WERI-Rb-1 (cell line): ENCODE results near the gene RNF207.
A peak's percentile ranks its signal among the peaks of the same experiment; 100 is the strongest.

ENCODE experiments used
- DNase-seq: peaks from one replicate; pipeline ENCODE4 v3.0.0-alpha.2; 2020
- H3K27ac ChIP-seq: fragments of 250-450 bp; sonication (Bioruptor Pico); 2 replicates; pipeline ENCODE4 v1.5.1; 2020; ENCODE audit warnings: mild to moderate bottlenecking, moderate library complexity
- H3K27me3 ChIP-seq: fragments of 250-450 bp; sonication (Bioruptor Pico); 2 replicates; pipeline ENCODE4 v1.5.1; 2021; ENCODE audit warnings: mild to moderate bottlenecking, low read depth, moderate library complexity; ENCODE audit not compliant: insufficient read depth, severe bottlenecking
- H3K36me3 ChIP-seq: fragments of 250-450 bp; sonication (Bioruptor Pico); 2 replicates; pipeline ENCODE4 v1.5.1; 2020; ENCODE audit warnings: mild to moderate bottlenecking, moderate library complexity
- H3K4me3 ChIP-seq: 2 replicates; pipeline ENCODE4 v1.5.1; 2011; ENCODE audit warnings: low read depth, mild to moderate bottlenecking, control low read depth, low read length
- H3K9me3 ChIP-seq: fragments of 250-450 bp; sonication (Bioruptor Pico); 2 replicates; pipeline ENCODE4 v1.5.1; 2021; ENCODE audit warnings: mild to moderate bottlenecking, moderate library complexity; ENCODE audit not compliant: severe bottlenecking
- TF ChIP-seq, protein P1 (sequence below): IDR thresholded peaks from 2 replicates; pipeline ENCODE4 v1.5.1; 2011; ENCODE audit warnings: low read depth, mild to moderate bottlenecking, control low read depth, inconsistent platforms, low read length

RNF207 gene

DNA sequence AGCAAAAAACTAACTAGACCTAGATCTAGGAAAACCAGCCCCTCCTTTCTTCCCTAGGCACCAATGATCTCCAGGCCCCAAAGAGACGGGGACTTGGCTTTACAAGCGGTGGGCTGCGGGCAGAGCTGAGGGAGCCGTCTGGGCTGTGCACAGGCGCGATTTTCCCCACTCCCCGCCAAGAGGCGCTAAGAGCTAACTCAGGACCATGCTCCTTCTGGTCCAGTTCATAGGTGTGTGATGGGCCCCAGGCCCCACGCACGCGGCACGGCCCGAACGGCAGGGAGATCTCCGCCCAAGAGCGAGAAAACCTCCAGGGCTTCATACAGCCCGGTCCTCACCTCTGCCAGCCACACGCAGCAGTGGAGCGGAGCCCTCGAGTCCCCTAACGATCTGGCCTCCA, 62.5 kb downstream of the RNF207 start:
- H3K4me3 ChIP-seq: no peak overlapping the region
- no peaks in the 10 kb centered on the region for H3K27me3 ChIP-seq
- no peaks in the 10 kb centered on the region for H3K9me3 ChIP-seq
- TF ChIP-seq, protein P1, sequence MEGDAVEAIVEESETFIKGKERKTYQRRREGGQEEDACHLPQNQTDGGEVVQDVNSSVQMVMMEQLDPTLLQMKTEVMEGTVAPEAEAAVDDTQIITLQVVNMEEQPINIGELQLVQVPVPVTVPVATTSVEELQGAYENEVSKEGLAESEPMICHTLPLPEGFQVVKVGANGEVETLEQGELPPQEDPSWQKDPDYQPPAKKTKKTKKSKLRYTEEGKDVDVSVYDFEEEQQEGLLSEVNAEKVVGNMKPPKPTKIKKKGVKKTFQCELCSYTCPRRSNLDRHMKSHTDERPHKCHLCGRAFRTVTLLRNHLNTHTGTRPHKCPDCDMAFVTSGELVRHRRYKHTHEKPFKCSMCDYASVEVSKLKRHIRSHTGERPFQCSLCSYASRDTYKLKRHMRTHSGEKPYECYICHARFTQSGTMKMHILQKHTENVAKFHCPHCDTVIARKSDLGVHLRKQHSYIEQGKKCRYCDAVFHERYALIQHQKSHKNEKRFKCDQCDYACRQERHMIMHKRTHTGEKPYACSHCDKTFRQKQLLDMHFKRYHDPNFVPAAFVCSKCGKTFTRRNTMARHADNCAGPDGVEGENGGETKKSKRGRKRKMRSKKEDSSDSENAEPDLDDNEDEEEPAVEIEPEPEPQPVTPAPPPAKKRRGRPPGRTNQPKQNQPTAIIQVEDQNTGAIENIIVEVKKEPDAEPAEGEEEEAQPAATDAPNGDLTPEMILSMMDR: peak; percentile 36
- peak; percentile 43 for DNase-seq
- no peak overlapping the region for H3K27ac ChIP-seq
- peaks cover 13% of the 10 kb centered on the region for H3K36me3 ChIP-seq

DNA sequence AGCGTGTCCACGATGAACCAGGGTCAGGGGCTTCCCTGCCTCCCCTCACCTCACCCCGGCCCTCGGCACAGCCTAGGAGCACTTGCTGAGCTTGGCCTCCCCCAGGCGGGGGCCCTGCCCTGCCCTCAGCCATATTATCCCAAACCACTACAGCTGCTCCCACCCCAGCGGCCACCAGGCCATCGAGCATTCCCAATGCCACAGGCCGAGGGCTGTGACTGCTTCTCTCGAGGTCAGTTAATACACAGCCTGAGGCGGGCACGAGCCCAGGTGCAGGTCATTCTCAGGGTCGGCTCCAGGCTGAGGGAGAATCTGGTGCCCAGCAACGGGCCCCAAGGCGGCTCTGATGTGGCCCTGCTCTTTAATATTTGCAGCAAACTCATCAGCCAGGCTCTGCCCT, 63.4 kb downstream of the RNF207 start:
- peaks cover 10% of the 10 kb centered on the region for H3K36me3 ChIP-seq
- no peak overlapping the region for H3K4me3 ChIP-seq
- TF ChIP-seq, protein P1: no peak
- no peaks in the 10 kb centered on the region for H3K9me3 ChIP-seq
- DNase-seq: no peak
- H3K27ac ChIP-seq: peak overlapping the region; percentile 44; the same call in 1 of the 2 replicates
- H3K27me3 ChIP-seq: no peaks in the 10 kb centered on the region

DNA sequence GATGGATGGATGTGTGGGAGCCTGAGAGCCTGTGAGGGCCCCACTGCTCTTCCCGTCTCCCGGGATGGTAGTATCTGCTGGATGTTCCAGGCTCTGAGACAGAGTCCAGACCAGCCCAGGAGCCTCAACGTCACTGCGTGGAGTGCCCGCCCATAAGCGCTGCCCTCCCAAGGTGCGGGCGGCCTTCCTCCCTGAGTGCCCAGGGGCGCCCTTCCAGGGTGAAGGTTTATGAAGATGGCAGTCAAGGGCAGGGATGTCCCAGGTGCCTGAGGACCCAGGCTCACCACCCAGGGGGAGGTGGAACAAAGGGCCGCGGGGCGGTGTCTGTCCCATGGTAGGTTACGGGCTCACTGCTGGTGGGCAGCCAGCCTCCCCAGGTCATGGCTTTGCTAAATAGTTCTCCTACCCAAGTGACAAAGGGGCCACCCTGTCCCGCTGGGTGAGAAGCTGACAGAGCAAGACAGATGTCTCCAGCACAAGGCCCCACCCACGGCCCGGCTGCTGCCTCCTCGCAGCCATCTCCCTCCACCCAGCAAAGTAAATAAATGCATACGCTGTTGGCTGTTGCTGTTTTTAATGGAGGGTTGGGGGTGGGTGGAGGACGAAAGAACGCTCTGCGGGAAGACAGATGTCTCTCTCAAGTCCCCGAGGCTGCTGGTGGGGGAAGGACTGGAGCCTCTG, 63.9 kb downstream of the RNF207 start:
- TF ChIP-seq, protein P1: no peak
- no peaks in the 10 kb centered on the region for H3K9me3 ChIP-seq

DNA sequence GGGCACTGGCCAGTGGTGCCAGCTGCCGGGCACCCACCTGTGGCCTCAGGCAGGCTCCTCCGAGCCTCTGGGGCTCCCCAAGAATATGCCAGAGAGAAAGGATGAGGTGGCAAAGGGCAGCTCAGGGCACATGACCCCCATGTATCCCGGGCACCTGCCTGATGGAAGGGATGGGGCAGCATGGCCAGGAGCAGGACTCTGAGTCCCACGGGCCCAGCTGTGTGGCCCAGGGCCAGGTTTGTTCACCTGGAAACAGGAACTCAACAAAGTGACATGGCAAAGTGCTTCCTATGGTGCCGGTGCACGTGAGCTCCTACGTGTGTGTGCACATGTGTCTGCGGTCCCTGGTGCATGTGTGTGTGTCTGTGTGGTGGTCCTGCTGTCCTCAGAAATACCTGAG, 64.5 kb downstream of the RNF207 start:
- no peak for DNase-seq
- H3K4me3 ChIP-seq: no peak overlapping the region
- no peak overlapping the region; the same call in 1 of the 2 replicates for H3K27ac ChIP-seq
- TF ChIP-seq, protein P1: no peak
- no peaks in the 10 kb centered on the region for H3K27me3 ChIP-seq
- no peaks in the 10 kb centered on the region for H3K9me3 ChIP-seq
- peaks cover 9% of the 10 kb centered on the region for H3K36me3 ChIP-seq

More for the DNA sequence above, 63.9 kb downstream of the RNF207 start:
- H3K27me3 ChIP-seq: no peaks in the 10 kb centered on the region
- no peak overlapping the region for H3K4me3 ChIP-seq
- H3K36me3 ChIP-seq: peaks cover 9% of the 10 kb centered on the region
- peak overlapping the region; percentile 44 for H3K27ac ChIP-seq
- peak; percentile 65 for DNase-seq
